Epithelial cell of proximal tubule (primary cell): Measurements from ENCODE around the gene MAPRE3. TPM values are rescaled to one million over a fixed set of nuclear protein-coding genes. Genes with fewer than 3 reads are reported as not detected.

Experiments used
- DNase-seq: peaks from one replicate; pipeline ENCODE4 v3.0.0-alpha.2; 2011; ENCODE audit warnings: low read depth
- H3K4me3 ChIP-seq: 2 replicates; pipeline ENCODE4 v1.5.1; 2011; ENCODE audit warnings: low read depth, mild to moderate bottlenecking, low read length
- total RNA-seq: library from RNA; depleted of rRNA; stranded (reverse); fragments of >200 nt; gene quantifications from 2 replicates; pipeline ENCODE4 v1.2.3, GENCODE V29; 2015
- TF ChIP-seq, protein P1 (sequence below): conservative IDR thresholded peaks from 2 replicates; pipeline ENCODE4 v1.5.1; 2012; ENCODE audit warnings: low read depth, mild to moderate bottlenecking, low read length

MAPRE3 gene
- total RNA-seq, 1 donor from 2014 or later = 1.6 TPM

DNA sequence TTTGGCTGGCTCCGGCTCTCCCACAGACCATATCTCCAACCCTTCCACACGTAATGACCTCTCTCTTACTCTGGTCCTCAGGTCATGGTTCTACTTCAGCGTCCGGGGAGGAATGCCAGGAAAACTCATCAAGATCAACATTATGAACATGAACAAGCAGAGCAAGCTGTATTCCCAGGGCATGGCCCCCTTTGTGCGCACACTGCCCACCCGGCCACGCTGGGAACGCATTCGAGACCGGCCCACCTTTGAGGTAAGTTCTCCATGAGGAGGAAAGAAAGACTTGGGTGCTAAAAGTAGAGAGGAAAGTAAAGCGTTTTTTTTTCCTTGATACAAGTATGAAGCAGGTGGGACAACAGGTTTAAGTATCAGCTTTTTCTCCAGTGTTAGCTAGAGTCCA, 82.9 kb downstream of the MAPRE3 start:
- TF ChIP-seq, protein P1, sequence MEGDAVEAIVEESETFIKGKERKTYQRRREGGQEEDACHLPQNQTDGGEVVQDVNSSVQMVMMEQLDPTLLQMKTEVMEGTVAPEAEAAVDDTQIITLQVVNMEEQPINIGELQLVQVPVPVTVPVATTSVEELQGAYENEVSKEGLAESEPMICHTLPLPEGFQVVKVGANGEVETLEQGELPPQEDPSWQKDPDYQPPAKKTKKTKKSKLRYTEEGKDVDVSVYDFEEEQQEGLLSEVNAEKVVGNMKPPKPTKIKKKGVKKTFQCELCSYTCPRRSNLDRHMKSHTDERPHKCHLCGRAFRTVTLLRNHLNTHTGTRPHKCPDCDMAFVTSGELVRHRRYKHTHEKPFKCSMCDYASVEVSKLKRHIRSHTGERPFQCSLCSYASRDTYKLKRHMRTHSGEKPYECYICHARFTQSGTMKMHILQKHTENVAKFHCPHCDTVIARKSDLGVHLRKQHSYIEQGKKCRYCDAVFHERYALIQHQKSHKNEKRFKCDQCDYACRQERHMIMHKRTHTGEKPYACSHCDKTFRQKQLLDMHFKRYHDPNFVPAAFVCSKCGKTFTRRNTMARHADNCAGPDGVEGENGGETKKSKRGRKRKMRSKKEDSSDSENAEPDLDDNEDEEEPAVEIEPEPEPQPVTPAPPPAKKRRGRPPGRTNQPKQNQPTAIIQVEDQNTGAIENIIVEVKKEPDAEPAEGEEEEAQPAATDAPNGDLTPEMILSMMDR = no peak
- no peak for DNase-seq
- no peak overlapping the region for H3K4me3 ChIP-seq

DNA sequence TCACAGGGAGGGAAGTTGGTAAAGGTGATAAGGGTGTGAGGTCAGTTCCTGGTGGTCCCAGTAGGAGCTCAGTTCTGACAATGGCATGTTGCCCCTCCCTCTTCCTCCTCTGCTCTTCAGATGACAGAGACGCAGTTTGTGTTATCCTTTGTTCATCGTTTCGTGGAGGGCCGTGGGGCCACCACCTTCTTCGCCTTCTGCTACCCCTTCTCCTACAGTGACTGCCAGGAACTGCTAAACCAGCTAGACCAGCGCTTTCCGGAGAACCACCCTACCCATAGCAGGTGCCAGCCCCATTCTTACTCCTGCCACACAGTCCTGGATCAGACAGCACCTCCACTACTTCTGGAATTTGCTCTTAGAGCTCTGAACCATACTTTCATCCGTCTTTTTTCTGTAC, 83.3 kb downstream of the MAPRE3 start:
- TF ChIP-seq, protein P1 = no peak
- no peak for DNase-seq
- H3K4me3 ChIP-seq = no peak overlapping the region

DNA sequence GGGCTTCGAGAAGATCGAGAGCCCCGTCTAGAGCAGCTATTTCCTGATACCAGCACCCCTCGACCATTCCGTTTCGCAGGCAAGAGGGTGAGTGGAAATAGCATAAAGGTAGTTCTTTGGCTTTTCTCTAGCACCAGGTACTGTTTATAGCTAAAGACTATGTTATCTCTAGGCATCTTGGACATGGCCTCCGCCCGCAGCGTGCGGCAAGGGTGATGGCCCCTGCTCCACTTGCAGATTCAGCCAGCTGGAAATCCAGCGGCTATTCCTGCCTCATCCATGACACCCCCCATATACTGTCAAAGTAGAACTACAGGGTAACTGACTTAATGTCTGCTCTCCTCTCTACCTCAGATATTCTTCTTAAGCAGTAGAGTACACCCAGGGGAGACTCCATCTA, 84.3 kb downstream of the MAPRE3 start:
- DNase-seq = no peak
- TF ChIP-seq, protein P1 = no peak

DNA sequence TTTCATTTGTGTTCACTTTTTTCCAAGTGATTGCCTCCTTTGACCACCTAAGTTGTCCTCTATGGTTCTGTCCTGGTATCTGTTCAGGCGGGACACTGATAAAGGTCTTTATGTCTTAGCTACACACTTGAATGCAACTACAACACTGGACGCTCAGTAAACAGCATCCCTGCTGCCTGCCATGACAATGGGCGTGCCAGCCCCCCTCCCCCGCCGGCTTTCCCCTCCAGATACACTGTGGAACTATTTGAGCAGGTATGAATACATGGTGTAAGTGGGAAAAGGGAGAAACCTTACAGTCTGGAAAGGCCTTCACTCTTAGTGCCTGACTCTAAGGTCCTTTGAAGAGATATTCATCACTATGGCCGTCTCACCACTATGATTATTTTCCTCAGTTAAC, 86.7 kb downstream of the MAPRE3 start:
- no peak overlapping the region for H3K4me3 ChIP-seq
- TF ChIP-seq, protein P1 = no peak
- no peak for DNase-seq

More for the DNA sequence above, 84.3 kb downstream of the MAPRE3 start:
- H3K4me3 ChIP-seq = no peak overlapping the region

DNA sequence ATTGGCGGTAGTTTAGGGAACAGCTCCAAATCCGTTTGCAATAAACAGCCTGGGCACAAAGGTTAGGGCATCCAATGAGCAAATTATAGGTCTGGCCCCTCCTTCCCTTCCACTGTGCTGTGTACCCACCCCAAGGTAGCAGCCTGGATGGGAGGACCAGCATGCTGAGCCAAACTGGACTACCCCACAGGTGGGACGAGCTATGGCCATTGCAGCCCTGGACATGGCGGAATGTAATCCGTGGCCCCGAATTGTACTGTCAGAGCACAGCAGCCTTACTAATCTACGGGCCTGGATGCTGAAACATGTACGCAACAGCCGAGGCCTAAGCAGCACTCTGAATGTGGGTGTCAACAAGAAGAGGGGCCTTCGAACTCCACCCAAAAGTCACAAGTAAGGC, 87.8 kb downstream of the MAPRE3 start:
- TF ChIP-seq, protein P1 = no peak
- no peak for DNase-seq
- no peak overlapping the region for H3K4me3 ChIP-seq

DNA sequence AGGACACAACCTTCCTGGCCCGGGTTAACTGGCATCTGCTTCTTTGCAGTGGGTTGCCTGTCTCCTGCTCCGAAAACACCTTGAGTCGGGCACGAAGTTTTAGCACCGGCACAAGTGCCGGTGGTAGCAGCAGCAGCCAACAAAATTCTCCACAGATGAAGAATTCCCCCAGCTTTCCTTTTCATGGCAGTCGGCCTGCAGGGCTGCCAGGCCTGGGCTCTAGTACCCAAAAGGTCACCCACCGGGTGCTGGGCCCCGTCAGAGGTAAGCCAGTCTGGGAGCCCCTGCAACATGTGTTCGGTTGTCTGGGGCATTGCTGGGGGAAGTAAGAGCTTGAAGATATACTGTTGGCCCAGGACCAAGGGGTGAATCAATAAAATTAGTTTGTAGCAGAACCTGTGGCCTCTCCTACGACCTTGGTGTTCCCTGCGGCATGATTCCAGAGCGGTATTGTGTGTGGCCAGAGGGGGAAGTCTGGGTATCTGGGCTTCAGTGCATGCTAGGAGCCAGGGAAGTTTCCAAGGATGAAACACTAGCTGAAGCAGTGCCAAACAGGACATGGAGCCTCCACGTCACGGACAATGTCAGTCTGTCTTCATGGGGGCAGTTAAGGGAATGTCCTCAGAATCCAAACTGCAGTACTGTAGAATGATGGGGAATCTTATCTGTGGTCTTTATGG, 88.8 kb downstream of the MAPRE3 start:
- H3K4me3 ChIP-seq = no peak overlapping the region
- no peak for DNase-seq
- TF ChIP-seq, protein P1 = no peak

DNA sequence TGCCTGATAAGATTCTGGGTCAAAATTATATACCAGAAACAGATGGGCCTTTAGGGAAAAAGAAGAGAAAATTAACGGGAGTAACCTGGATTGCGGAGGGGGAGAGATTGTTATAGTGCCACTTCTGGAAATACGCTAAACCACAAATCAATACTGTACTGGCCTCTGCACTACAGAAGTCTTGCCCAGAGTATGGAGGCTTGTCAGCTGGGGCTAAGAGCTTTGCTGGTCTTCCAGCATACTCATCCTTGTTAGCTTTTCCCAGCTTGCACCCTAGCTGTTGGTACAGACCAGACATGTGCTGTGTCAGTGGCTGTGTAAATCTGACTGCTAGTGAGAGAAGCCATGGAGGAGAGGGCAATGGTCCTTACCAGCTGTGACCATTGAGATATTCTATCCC, 89.9 kb downstream of the MAPRE3 start:
- no peak for DNase-seq
- no peak overlapping the region for H3K4me3 ChIP-seq
- TF ChIP-seq, protein P1 = no peak
